RCC 7860 (cell line): Measurements from ENCODE around the gene CTBP2.
A peak's percentile ranks its signal among the peaks of the same experiment; 100 is the strongest.

Source experiments
- DNase-seq: peaks from one replicate; pipeline ENCODE4 v3.0.0-alpha.2; 2015; ENCODE audit warnings: low spot score
- FAIRE-seq: peaks from 2 replicates; lab custom pipeline; 2012; peaks lifted over from hg19 to GRCh38; lab: Jason Lieb, UNC

The CTBP2 gene

DNA sequence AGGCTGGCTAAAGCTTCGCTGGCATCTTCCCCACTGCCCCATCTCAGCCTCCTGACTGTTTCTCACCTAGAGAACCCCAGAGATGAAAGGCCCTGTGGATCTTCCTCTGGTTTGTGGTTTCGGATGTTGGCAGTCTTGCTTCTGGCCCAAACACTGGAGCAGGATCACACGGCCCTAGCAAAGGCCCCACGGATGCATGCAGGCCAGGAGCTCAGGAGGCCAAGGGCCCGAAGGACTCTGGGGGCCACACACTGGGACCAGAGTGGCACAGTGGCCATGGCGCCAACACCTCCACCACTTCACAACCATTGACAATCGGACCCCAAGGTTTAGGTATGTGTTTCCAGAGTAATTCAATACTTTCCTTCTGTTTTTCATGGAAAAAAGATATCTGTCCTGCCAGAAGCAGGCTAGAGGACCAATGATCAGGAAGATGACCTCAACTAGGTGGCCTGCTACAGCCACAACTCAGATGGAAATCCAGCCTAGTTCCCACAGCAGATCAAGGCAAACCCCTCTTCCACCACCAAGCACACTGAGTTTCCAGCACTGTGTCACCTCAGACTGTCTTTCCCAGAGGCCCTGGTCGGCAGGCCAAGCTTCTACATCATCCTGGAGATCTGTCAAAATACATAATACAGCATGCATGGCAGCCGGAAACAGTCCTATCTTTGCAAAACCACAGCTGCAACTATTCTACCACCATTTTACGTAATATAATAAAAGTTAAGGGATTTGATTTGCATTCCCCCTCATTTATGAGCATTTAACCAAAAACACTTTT lies 53.0 kb downstream of the CTBP2 start:
- FAIRE-seq = no peak
- DNase-seq = no peak

DNA sequence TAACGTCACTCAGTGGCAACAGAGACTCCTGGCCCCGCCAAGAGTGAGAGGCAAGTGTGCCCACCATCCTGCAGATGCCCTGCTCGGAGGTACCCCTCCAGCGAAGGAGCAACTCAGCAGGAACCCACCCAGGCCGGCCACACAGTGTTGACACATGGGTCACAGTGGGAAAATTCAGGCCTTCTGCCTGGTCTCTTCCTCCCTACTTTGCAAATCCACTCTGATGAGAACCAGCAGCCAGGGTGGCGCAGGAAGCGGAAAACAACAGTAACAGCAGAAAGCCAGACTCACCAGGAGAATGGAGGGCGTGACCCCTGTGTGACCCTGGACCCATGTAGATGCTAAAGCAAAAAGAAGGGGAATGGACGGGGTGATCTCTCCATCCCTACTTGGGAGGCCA lies 53.8 kb downstream of the CTBP2 start:
- FAIRE-seq (no peak), DNase-seq (no peak)

DNA sequence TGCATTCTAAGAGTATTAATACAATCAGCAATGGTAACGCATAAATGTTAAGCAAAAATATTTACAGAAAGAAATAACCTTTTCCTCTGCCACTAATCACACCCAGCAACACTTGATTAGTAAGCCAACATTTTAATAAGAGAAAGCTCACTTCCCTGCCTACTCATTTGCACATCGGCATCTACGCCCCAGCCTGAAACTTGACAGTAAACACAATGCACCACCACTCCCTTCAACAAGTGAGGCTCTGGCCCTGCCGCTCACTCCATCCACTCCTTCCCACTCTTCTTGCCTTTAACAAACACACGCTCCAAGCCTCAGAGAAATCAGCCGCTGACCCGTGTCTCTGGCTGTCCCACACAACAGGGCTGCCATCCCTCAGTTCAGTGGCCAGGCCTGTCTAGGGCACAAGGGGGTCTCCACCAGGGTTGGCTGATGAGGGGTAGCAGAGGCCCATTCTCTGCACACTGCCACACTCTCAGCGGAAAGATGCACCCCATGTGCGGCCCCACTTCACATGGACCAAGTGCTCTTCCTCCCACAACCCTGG lies 54.6 kb downstream of the CTBP2 start:
- FAIRE-seq = no peak

DNA sequence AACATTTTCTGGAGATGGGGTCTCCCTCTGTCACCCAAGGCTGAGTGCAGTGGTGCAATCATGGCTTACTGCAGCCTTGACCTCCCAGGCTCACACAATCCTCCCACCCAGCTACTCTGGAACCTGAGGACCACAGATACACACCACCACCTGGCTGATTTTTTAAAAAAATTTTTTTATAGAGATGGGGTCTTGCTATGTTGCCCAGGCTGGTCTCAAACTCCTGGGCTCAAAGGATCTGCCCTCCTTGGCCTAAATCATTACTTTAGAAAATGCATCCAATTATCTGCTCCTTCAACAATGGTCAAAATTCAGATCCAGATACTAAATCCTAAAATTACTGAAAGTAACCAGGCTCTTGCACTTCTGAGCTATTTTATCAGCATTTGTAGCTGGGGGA lies 55.2 kb downstream of the CTBP2 start:
- no peak for FAIRE-seq
- DNase-seq = no peak

More for the DNA sequence above, 54.6 kb downstream of the CTBP2 start:
- DNase-seq = no peak

DNA sequence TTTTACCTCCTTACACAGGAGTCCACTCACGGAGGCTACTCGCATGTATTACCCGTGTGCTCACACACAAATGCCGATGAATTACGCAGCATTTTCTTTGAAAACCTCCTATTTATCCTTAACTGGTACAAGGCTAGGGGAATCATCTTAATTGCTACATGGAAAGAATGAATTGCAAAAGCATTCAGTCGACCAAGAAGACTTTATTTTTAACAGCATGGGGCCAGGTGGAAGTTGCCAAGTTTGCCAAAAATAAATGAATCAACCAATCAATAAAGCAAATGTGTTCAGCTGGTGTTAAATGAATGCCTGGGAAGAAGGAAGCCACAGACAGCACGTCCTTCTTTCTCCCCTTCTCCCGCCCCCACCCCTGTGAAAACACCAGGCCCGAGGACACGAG lies 55.8 kb downstream of the CTBP2 start:
- FAIRE-seq = no peak
- DNase-seq = no peak

DNA sequence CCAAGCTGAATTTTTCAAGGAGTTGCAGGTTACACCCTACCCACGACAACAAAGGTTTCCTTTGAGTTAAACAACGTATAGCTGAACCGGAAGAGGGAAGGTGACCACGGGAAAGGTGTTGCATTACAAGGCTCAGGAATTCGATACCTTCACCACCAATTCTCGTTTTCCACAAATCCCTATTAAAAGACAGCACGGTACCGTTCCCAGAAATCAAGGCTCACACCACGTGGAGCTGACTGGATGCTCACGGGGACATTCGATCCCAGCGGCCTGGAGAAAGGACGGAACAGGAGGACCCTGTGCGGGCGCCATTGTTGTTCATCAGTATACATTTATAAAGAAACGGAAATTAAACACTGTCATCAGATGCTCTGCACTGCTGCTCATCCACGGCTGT lies 56.4 kb downstream of the CTBP2 start:
- DNase-seq = no peak
- FAIRE-seq = no peak

GRCh38 chr10:125103466-125103865 lies 56.9 kb downstream of the CTBP2 start:
- no peak for FAIRE-seq
- DNase-seq = no peak

DNA sequence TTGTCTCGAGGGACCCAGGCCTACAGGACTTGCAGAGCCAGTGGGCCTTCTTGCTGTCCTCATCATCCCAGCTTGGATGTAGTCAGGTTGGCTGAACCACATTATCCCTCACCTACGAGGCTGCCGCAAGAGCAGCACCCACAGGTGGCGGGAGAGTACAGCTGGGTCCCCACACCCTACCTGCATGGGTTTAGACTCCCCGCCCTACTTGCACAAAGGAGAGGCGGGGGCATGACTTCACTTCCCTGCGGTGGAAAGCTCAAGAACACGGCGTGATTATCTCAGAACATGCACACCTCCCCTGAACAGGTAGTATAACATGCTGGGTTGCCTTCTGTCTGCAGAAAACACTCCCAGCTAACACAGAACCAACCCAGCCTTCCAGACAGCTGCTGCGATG lies 57.5 kb downstream of the CTBP2 start:
- no peak for DNase-seq
- no peak for FAIRE-seq

GRCh38 chr10:125102246-125102645 lies 58.1 kb downstream of the CTBP2 start:
- no peak for FAIRE-seq
- no peak for DNase-seq

DNA sequence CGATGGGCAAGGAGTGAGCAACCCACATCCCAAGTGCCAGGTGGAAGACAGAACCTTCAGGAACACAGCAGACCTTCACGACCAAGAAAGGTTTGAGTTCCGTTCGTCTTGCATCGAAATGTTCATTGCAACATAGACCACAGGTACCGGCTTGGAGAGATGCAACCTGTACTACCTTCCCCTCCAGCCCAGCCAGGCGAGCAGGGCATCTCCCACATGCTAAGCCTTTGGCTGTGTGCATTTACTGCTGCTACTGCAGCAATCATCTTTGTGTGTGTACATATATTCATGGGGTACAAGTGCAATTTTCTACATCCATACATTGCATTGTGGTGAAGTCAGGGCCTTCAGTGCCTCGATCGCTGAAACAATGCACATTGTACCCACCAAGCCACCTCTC lies 58.8 kb downstream of the CTBP2 start:
- no peak for FAIRE-seq
- DNase-seq = no peak

GRCh38 chr10:125101049-125101448 lies 59.3 kb downstream of the CTBP2 start:
- no peak for DNase-seq
- FAIRE-seq = no peak

- FAIRE-seq = no peak
- DNase-seq = no peak
Measured at GRCh38 chr10:125097409-125098070, 62.8 kb downstream of the CTBP2 start.

- FAIRE-seq (no peak), DNase-seq (no peak)
Measured at GRCh38 chr10:125096975-125097374, 63.4 kb downstream of the CTBP2 start.

- FAIRE-seq (no peak), DNase-seq (no peak)
Measured at GRCh38 chr10:125096371-125096770, 64.0 kb downstream of the CTBP2 start.

DNA sequence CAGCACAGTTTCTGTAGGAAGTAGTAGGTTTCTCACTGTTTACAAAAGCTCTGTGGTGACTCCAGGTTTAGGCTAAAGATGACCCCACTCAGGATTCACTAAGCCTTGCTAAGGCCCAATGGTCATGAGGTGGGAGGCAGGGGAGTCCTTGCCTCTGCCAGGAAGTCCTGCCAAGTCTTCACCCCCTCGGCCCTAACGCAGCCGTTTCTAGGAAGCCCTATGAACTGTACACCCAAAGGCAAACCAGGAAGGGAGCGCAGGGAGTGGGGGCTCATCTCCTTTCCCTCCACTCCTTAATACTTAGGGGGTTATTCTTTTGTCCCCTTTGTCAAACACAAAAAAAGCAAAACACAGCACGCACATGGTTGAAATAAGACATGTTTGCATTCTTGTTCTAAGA lies 64.6 kb downstream of the CTBP2 start:
- no peak for FAIRE-seq
- no peak for DNase-seq

DNA sequence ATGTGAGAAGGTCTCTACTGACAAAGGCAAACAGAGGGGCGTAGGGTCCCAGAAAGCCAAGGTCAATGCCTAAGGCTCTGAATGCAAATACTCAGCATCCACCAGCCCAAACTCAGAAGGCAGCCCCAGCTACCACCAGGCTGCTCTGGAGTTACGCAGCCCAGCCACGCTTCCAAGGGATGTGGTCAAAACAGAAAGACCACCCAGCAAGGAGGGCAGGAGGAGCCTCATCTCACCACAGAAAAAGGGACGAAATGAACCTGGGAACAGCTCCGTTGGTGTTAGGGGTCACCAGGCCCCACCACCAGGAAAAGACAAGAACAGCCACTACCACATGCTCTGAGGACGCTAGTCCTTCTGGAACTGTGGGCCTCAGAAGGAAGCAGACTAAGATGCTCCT lies 65.1 kb downstream of the CTBP2 start:
- FAIRE-seq = no peak

GRCh38 chr10:125094806-125095205 lies 65.6 kb downstream of the CTBP2 start:
- FAIRE-seq (no peak), DNase-seq (no peak)

More for the DNA sequence above, 65.1 kb downstream of the CTBP2 start:
- DNase-seq = no peak

DNA sequence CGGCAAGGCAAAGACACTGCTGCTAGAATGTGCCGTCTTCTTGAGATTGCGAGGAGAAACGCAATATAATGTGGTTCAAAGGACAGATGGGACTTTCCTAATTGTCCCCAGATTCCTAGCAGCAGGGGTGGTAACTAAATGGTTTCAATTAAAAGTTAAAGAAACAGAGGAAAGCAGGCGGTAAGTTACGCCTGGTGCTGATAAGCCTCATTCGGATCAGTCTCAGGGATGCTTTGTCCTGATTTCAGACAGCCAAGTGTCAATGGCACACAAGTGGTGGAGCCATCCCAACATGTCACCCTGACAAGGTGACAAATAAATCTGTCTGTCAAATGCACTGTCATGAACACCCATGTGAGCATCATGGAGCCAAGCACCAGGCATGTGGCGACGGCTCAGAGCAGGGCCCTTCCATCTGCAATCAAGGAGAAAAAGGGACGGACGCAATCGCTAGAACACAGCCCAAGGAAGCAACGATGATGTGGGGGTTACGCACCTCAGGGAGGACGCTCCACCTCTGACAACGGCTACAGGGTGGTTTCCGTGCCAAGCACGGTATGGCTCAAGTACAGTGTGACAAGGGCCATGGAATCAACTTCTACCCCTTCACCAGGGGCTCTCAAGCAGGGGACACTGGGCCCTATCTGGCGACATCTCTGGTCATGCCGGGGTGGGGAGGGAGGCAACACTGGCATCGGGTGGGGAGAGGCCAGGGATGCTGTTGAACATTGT lies 66.2 kb downstream of the CTBP2 start:
- DNase-seq = no peak
- no peak for FAIRE-seq

- no peak for DNase-seq
- no peak for FAIRE-seq
Measured at GRCh38 chr10:125093199-125093973, 67.0 kb downstream of the CTBP2 start.

- DNase-seq = peak; percentile 4
- no peak for FAIRE-seq
Measured at GRCh38 chr10:125092564-125093031, 67.8 kb downstream of the CTBP2 start.

DNA sequence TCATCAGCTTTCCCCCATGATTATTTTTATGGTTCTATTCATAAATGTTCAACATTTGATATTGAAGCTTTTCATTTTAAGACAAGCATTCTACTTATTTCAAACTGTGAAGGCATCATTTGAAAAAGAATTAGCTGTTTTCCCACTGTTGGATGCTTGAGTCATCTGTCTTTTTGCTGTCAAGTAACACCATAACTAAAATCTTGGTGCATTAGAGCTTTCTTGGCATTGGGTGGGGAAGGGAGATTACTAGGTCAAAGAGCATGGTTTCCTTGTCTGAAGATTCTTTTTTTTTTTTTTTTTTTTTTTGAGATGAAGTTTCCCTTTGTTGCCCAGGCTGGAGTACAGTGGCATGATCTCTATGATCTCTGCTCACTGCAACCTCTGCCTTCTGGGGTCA lies 68.5 kb downstream of the CTBP2 start:
- FAIRE-seq (no peak), DNase-seq (no peak)
